Fibroblast of lung (primary cell): ENCODE measurements around the gene ATG10. TPM values are rescaled to one million over a fixed set of nuclear protein-coding genes. Genes with fewer than 3 reads are reported as not detected.

Source experiments
- DNase-seq, 2 donors: peaks; one replicate each; pipeline versions ENCODE4 v3.0.0 to v3.0.0-alpha.2; 2010; ENCODE audit warnings: low read depth in 2 of 2
- H2AFZ ChIP-seq: 2 replicates; pipeline ENCODE4 v1.5.1; 2012; ENCODE audit warnings: low read length, control low read depth, inconsistent platforms
- H3K27ac ChIP-seq: 2 replicates; pipeline ENCODE4 v1.5.1; 2011; ENCODE audit warnings: low read length, control low read depth; ENCODE audit not compliant: insufficient read depth
- H3K27me3 ChIP-seq: 2 replicates; pipeline ENCODE4 v1.5.1; 2011; ENCODE audit warnings: mild to moderate bottlenecking, low read length; ENCODE audit not compliant: control insufficient read depth, insufficient read depth
- H3K36me3 ChIP-seq: 2 replicates; pipeline ENCODE4 v1.5.1; 2011; ENCODE audit warnings: low read length; ENCODE audit not compliant: control insufficient read depth, insufficient read depth
- H3K4me1 ChIP-seq: 2 replicates; pipeline ENCODE4 v1.5.1; 2011; ENCODE audit warnings: low read length; ENCODE audit not compliant: control insufficient read depth, insufficient read depth; ENCODE audit errors: extremely low read depth
- H3K4me2 ChIP-seq: 2 replicates; pipeline ENCODE4 v1.5.1; 2011; ENCODE audit warnings: low read length, control low read depth; ENCODE audit not compliant: insufficient read depth; ENCODE audit errors: extremely low read depth
- H3K4me3 ChIP-seq, 4 experiments: fragments of 200-600 bp in 1 of 4; sonication (generic) in 1 of 4; replicated peaks in 1 of 4; 2 replicates each; pipeline ENCODE4 v1.5.1; 2011 to 2016; ENCODE audit warnings: low read length in 4 of 4, low read depth in 3 of 4, mild to moderate bottlenecking in 3 of 4, control low read depth in 2 of 4, inconsistent platforms in 1 of 4, mixed read lengths in 1 of 4; ENCODE audit not compliant: insufficient read depth in 1 of 4; ENCODE audit errors: control extremely low read depth in 1 of 4
- H3K79me2 ChIP-seq: 2 replicates; pipeline ENCODE4 v1.5.1; 2012; ENCODE audit warnings: mild to moderate bottlenecking, low read length, inconsistent platforms; ENCODE audit not compliant: control insufficient read depth, insufficient read depth
- H3K9ac ChIP-seq: 2 replicates; pipeline ENCODE4 v1.5.1; 2011; ENCODE audit warnings: mild to moderate bottlenecking, low read length, control low read depth; ENCODE audit not compliant: insufficient read depth
- H3K9me3 ChIP-seq: 2 replicates; pipeline ENCODE4 v1.5.1; 2012; ENCODE audit warnings: low read depth, low read length; ENCODE audit not compliant: control insufficient read depth, insufficient read depth
- H4K20me1 ChIP-seq: 2 replicates; pipeline ENCODE4 v1.5.1; 2011; ENCODE audit warnings: low read length; ENCODE audit not compliant: control insufficient read depth, insufficient read depth; ENCODE audit errors: extremely low read depth
- EZH2 ChIP-seq: IDR thresholded peaks from 2 replicates; pipeline ENCODE4 v1.5.1; 2012; ENCODE audit warnings: low read length, control low read depth, mild to moderate bottlenecking; ENCODE audit errors: missing control alignments
- polyA plus RNA-seq, 2 donors: library from polyadenylated mRNA; depleted of rRNA in 1 of 2; stranded (reverse) in 1 of 2; unstranded in 1 of 2; fragments of >200 nt; gene quantifications; 2 replicates each; pipeline ENCODE4 v1.2.1, GENCODE V29; 2011 to 2012; ENCODE audit warnings: missing spikeins in 1 of 2
- total RNA-seq: library from RNA; depleted of rRNA; stranded (reverse); fragments of >200 nt; gene quantifications from 2 replicates; pipeline ENCODE4 v1.2.1, GENCODE V29; 2014
- TF ChIP-seq, protein P1 (sequence below), 2 donors: IDR thresholded peaks in 1 of 2; conservative IDR thresholded peaks in 1 of 2; 1 replicate in 1 of 2; 2 replicates in 1 of 2; pipeline ENCODE4 v1.5.1; 2011 to 2012; ENCODE audit warnings: low read length in 2 of 2, control low read depth in 1 of 2, inconsistent platforms in 1 of 2, low read depth in 1 of 2, mild to moderate bottlenecking in 1 of 2

The ATG10 gene
- total and polyA plus RNA-seq, 2 donors (not counting 1 experiment from before 2014, with no cell fraction given) = 2.5 to 8.8 TPM

DNA sequence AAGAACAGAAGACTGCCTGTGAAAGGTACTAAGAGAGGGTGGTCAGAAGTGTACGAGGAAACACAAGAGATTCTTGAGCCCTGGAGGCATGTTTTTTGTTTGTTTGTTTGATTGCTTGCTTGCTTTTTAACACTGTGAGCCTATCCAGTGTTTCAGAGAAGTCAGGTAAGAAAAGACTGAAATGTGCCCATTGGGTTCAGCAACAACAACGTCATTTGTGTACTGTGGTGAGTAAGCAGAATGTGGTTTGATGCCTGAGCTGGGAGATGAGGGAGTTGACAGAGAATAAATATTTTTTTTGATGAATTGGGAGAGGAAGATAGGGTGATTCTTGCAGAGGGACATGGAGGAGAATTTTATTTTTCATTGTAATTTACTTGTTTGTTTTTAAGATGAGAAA, 233.2 kb downstream of the ATG10 start:
- no peak overlapping the region for H3K4me3 ChIP-seq
- no peaks in the 10 kb centered on the region for H3K36me3 ChIP-seq
- H3K79me2 ChIP-seq = no peaks in the 10 kb centered on the region
- no peaks in the 10 kb centered on the region for H4K20me1 ChIP-seq
- no peak overlapping the region for H2AFZ ChIP-seq
- no peaks in the 10 kb centered on the region for H3K27me3 ChIP-seq
- no peak overlapping the region for H3K9ac ChIP-seq
- DNase-seq = no peak
- no peaks in the 10 kb centered on the region for H3K9me3 ChIP-seq
- H3K4me1 ChIP-seq = no peaks in the 10 kb centered on the region
- no peak overlapping the region for H3K4me2 ChIP-seq
- no peak overlapping the region for H3K27ac ChIP-seq
- TF ChIP-seq, protein P1, sequence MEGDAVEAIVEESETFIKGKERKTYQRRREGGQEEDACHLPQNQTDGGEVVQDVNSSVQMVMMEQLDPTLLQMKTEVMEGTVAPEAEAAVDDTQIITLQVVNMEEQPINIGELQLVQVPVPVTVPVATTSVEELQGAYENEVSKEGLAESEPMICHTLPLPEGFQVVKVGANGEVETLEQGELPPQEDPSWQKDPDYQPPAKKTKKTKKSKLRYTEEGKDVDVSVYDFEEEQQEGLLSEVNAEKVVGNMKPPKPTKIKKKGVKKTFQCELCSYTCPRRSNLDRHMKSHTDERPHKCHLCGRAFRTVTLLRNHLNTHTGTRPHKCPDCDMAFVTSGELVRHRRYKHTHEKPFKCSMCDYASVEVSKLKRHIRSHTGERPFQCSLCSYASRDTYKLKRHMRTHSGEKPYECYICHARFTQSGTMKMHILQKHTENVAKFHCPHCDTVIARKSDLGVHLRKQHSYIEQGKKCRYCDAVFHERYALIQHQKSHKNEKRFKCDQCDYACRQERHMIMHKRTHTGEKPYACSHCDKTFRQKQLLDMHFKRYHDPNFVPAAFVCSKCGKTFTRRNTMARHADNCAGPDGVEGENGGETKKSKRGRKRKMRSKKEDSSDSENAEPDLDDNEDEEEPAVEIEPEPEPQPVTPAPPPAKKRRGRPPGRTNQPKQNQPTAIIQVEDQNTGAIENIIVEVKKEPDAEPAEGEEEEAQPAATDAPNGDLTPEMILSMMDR (conservative IDR thresholded peaks at IDR 0.05 in 1 of 2, IDR thresholded peaks at IDR 0.05 in 1 of 2; ENCODE audit: low read depth in 1 of 2, low read length in 2 of 2) = no peak
- TF ChIP-seq EZH2 = no peak

DNA sequence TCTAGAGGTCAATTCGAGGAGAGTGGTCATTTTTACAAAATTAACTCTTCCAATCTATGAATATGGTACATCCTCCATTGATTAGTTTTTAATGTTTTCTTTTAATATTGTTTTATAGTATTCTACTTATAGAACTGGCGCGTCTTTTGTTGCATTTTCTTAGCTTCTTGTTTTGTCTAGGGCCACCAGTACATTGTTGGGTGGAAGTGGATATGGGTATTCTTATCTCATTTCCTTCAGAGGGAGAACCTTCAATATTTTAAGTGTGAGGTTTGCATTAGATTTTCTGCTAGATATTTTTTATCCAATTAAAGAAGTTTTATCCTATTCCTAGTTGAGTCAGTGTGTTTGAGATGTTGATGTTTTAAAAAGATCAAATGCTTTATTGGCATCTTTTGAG, 236.5 kb downstream of the ATG10 start:
- no peaks in the 10 kb centered on the region for H3K36me3 ChIP-seq
- no peak overlapping the region for H3K9ac ChIP-seq
- no peaks in the 10 kb centered on the region for H3K27me3 ChIP-seq
- H2AFZ ChIP-seq = no peak overlapping the region
- H3K9me3 ChIP-seq = no peaks in the 10 kb centered on the region
- no peak overlapping the region for H3K27ac ChIP-seq
- H3K4me2 ChIP-seq = no peak overlapping the region
- no peaks in the 10 kb centered on the region for H4K20me1 ChIP-seq
- DNase-seq = no peak
- no peak for TF ChIP-seq EZH2
- TF ChIP-seq, protein P1 (conservative IDR thresholded peaks at IDR 0.05 in 1 of 2, IDR thresholded peaks at IDR 0.05 in 1 of 2; ENCODE audit: low read depth in 1 of 2, low read length in 2 of 2) = no peak
- H3K4me3 ChIP-seq = no peak overlapping the region
- H3K4me1 ChIP-seq = no peaks in the 10 kb centered on the region
- no peaks in the 10 kb centered on the region for H3K79me2 ChIP-seq

DNA sequence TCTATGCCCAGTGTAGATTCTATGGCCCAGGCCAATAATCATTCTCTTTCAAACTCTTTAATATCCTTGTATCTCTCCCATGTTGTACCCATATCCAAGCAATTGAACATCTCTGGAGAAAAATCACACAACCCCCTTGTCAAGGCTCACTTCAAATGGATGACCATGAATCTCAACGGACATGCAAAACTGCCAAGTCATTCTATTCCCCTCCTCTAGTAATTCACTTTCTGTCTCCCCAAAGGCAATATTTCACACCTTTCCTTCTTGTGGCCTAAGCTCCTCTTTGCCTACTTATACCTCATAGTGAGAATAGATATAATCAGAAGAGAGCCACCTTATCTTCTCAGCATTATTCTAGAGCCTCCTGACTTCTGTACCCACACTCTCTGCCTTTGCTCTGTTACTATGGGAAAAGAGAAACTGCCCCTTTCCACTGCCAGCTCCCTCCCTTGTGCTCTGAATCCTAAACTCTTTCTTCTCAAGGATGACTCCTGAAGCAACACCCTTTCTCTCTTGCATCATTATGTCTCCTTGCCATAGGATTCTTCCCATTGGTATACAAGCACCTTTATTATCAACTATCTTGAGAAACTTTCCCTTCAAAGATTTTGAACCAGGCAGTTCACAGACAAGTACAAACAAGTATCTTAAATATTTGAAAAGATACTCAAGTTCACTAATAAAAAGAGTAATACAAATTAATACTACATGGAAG, 240.2 kb downstream of the ATG10 start:
- H3K9ac ChIP-seq = no peak overlapping the region
- DNase-seq = no peak
- H3K9me3 ChIP-seq = no peaks in the 10 kb centered on the region
- H4K20me1 ChIP-seq = no peaks in the 10 kb centered on the region
- no peak overlapping the region for H3K27ac ChIP-seq
- H3K4me1 ChIP-seq = no peaks in the 10 kb centered on the region
- no peak overlapping the region for H3K4me3 ChIP-seq
- H3K27me3 ChIP-seq = no peaks in the 10 kb centered on the region
- H3K79me2 ChIP-seq = no peaks in the 10 kb centered on the region
- H3K4me2 ChIP-seq = no peak overlapping the region
- H3K36me3 ChIP-seq = no peaks in the 10 kb centered on the region
- H2AFZ ChIP-seq = no peak overlapping the region
- TF ChIP-seq EZH2 = no peak
- TF ChIP-seq, protein P1 (conservative IDR thresholded peaks at IDR 0.05 in 1 of 2, IDR thresholded peaks at IDR 0.05 in 1 of 2; ENCODE audit: low read depth in 1 of 2, low read length in 2 of 2) = no peak
